ENCODE data around the gene RFC5.

RFC5 gene

DNA sequence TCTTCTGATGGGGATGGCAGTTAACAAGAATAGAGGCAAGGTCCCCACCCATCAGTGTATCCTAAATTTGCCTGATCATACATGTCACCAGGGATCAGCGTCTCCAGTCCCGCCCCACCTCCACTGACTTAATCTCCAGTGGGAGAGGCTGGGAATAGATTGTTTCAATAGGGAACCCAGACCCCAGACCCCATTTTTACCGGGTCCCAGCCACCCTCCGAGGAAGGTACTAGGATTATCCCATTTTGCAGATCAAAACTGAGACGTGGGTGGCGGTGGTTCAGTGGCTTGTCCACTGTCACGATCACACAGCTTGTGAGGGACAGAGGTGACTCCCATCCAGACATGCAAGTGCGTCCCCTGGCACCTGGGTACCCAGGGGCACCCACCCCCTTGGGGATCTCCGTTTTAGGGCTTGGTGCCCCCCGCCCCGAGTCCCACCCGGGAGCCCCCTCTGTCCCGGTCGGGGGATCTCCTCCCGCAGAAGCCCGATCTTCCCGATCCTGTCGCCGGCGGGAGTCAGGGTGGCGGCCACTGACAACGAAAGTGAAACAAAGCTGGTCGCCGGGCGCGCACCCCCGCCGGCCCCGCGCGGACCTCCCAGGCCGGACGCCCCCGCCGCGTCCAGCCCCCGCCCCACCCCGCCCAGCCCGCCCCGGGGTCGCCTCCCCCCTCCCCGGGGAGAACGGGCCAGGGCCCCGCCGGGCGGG is 44.0 kb downstream of the RFC5 start:
- ChIA-PET POLR2A (interaction anchor here (0.6 kb wide), 1 partner anchor 323 kb away, joined by 5 read pairs; no protein-coding TSS in a partner anchor), CTCF (interaction anchor here (1.2 to 3.7 kb wide), 4 partner anchors 10 to 316 kb away, joined by 4 to 18 read pairs (median 6); partner anchors contain the start of gene SUDS3)
- DNase-seq (ENCODE audit: extremely low spot score), result no peak
- TF ChIP-seq, protein P1, sequence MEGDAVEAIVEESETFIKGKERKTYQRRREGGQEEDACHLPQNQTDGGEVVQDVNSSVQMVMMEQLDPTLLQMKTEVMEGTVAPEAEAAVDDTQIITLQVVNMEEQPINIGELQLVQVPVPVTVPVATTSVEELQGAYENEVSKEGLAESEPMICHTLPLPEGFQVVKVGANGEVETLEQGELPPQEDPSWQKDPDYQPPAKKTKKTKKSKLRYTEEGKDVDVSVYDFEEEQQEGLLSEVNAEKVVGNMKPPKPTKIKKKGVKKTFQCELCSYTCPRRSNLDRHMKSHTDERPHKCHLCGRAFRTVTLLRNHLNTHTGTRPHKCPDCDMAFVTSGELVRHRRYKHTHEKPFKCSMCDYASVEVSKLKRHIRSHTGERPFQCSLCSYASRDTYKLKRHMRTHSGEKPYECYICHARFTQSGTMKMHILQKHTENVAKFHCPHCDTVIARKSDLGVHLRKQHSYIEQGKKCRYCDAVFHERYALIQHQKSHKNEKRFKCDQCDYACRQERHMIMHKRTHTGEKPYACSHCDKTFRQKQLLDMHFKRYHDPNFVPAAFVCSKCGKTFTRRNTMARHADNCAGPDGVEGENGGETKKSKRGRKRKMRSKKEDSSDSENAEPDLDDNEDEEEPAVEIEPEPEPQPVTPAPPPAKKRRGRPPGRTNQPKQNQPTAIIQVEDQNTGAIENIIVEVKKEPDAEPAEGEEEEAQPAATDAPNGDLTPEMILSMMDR (IDR thresholded peaks at IDR 0.05; ENCODE audit: control extremely low read depth, extremely low read depth, low read depth, missing control alignments), result no peak

DNA sequence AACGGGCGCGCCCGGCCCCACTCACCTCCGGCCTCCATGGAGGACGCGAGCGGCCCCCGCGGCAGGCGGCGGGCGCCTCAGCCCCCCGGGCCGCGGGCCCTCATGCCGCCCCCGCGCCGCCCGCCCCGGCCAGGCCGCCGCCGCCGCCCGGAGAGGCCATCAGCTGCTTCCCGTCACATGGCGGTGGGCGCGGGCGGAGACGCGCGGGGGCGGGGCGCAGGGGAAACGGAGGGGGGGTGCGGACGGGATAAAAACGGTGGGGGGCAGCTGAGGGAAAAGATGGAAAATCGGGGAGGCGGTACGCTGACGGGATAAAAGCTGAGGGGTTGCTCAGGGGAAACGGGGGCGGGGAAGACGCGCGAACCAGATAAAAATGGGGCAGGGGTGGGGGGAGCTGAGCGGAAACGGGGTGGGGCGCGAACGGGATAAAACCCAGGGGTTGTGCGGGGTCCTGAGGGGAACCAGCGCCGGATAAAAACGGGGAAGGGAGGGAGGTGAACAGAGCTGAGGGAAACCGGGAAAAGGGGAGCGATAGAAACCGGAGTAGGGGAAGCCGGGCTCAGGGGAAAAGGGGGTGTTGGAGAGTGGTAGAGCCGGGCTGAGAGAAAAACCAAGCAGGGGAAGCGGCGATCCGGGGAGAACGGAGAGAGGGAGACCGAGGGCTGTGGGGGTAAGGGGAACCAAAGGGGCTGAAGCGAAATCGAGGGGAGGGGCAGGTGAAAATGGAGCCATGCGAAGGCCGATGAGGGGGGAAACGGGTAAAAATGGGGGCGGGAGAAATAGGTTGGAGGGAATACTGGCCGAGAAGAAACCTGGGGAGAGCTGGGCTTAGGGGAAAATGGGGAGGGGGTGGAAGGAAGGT is 44.7 kb downstream of the RFC5 start, which contains the start of gene WSB2:
Gene WSB2 (minus strand): TSS at position 169 of the 862 bp plus-strand sequence. CDS start 131 bp downstream, at position 38.
- ChIA-PET POLR2A (interaction anchor here (0.6 kb wide), 1 partner anchor 323 kb away, joined by 5 read pairs; no protein-coding TSS in a partner anchor), CTCF (interaction anchor here (1.2 to 3.7 kb wide), 3 partner anchors 11 to 186 kb away, joined by 4 to 18 read pairs (median 6); no protein-coding TSS in a partner anchor)
- TF ChIP-seq, protein P1 (IDR thresholded peaks at IDR 0.05; ENCODE audit: control extremely low read depth, extremely low read depth, low read depth, missing control alignments), result no peak
- DNase-seq (ENCODE audit: extremely low spot score), result peak; percentile 79

DNA sequence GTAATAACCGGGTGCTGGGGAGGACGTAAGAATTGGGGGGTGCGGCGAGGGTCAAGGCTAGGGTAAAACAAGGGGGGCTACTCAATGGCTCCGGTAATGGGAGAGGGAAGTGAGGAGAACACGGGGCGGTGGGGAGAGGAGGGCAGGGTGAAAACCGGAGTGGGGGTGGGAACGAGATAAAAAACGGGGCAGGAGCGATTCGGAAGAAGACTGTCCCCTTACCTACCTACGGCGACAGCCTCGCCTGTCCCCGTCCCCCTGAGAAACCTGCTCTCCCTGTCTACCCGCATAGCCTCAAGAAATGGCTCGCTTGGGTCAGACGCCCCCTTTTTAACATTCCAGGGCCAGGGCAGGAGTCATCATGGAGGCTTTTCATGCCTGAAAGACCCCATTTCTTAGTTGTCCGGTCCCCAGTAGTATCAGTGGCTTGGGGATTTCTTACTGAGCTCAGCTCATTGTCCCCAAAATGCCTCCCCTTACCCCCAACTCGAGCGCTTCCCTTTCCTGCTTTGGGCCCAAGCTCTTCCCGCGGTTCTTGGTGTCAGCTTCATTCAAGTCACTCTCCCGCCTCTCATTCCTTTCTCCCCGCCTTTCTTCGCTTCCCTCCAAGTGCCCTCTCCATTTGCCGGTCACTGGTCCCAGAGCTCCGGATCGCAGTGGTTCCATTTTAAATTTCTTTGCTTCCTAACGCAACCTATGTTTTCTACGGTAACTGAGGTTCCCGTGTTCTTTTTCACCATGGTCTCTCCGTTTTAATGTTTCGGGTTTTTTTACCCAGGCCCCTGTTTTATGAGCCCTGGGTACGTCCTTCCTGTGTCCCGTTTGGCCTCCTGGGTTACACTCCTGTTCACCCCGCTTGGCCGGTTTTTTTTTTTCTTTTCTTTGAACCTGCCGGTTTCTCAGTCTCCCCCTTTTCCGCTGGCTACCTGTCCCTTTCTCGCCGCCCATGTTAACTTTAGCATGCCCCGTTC is 45.7 kb downstream of the RFC5 start:
- TF ChIP-seq, protein P1 (IDR thresholded peaks at IDR 0.05; ENCODE audit: control extremely low read depth, extremely low read depth, low read depth, missing control alignments), result no peak
- DNase-seq (ENCODE audit: extremely low spot score), result peak; percentile 50
- CTCF ChIA-PET, result interaction anchor here (1.7 to 3.7 kb wide), 2 partner anchors 14 to 187 kb away, joined by 6 to 18 read pairs; no protein-coding TSS in a partner anchor
- POLR2A ChIA-PET, result interaction anchor here (1.0 kb wide), 1 partner anchor 73 kb away, joined by 3 read pairs; the partner anchor contains the start of gene PEBP1

DNA sequence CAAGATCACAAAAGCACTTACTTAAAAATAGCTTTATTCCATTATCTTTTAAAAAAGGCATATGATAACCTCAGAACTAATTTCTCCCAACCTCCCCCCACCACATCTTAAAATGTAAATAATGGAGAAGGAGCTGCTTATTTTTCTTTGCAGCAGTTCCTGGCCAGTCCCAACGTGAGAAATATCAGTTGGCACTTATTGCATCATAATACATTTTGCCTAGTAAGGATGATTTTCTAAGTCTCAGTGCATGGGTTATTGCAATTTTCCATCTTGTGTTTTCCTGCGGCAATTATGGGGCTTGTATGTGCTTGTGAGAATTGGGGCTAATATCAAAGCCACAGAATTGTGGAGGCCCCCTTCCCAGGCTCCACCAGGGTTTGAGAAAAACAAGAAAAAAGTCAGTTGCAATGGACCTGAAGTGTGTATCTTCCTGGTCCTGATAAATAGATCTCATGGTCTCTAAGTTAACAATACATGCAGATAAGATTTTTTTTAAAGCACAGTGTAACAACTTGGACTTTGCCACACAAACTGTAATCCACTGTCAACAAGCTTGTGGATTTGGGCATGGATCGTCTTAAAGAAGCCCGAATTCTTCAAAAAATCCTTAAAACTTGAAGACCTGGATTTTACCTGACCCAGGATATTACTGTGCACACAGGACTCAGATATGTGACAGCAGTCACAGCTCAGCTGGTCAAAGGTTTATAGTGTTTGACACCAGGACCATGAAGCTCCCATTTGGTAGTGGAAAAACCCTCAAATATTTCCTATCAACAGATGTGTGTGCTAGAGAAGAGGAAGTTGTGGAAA is 47.3 kb downstream of the RFC5 start:
- no peak for DNase-seq (ENCODE audit: extremely low spot score)
- POLR2A ChIA-PET, result interaction anchor here (0.6 kb wide), 1 partner anchor 30 kb away, joined by 4 read pairs; no protein-coding TSS in a partner anchor
- TF ChIP-seq, protein P1 (IDR thresholded peaks at IDR 0.05; ENCODE audit: control extremely low read depth, extremely low read depth, low read depth, missing control alignments), result no peak
- CTCF ChIA-PET, result interaction anchor here (0.7 to 6.9 kb wide), 22 partner anchors 8 to 312 kb away, joined by 3 to 73 read pairs (median 4); partner anchors contain the start of gene SUDS3

DNA sequence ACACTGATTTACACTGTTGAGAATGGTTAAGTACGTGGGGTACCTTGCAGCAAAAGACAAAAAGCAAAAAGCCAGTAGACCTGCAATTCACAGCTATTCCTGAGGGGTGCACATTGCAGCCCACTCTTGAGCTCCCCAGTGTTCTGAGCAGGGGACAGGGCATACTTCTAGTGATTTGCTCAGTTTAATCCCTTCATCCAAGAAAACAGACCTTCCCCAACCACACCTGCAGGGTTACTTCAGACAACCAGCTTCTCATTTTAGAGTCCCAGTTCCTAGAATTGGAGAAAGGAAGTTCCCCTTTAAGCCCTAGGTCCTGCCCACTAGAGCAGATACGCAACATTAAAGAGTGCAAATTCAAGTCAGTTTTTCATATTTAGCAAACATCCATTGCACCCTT is 48.1 kb downstream of the RFC5 start:
- CTCF ChIA-PET, result interaction anchor here (0.8 to 6.9 kb wide), 23 partner anchors 9 to 312 kb away, joined by 3 to 73 read pairs (median 4); partner anchors contain the start of gene SUDS3
- TF ChIP-seq, protein P1 (IDR thresholded peaks at IDR 0.05; ENCODE audit: control extremely low read depth, extremely low read depth, low read depth, missing control alignments), result peak; percentile 19
- POLR2A ChIA-PET, result interaction anchor here (0.6 kb wide), 1 partner anchor 31 kb away, joined by 4 read pairs; no protein-coding TSS in a partner anchor
- DNase-seq (ENCODE audit: extremely low spot score), result no peak
